ENCODE results near the gene GGTLC1. TPM values are rescaled to one million over a fixed set of nuclear protein-coding genes. Genes with fewer than 3 reads are reported as not detected.

Gene GGTLC1

GRCh38 chr20:23955896-23956295 is 32.7 kb downstream of the GGTLC1 start:
- H3K9ac ChIP-seq (ENCODE audit: low read depth, low read length) = no peak overlapping the region
- H3K4me3 ChIP-seq (ENCODE audit: low read length) = no peak overlapping the region
- H3K9me3 ChIP-seq (replicated peaks; ENCODE audit: low read length) = no peaks in the 10 kb centered on the region
- H3K36me3 ChIP-seq (ENCODE audit: insufficient read depth, low read length) = no peaks in the 10 kb centered on the region
- H3K4me2 ChIP-seq (ENCODE audit: low read length) = no peak overlapping the region
- no peaks in the 10 kb centered on the region for H3K27me3 ChIP-seq (ENCODE audit: control insufficient read depth, insufficient read depth, low read length)
- H3K4me1 ChIP-seq (ENCODE audit: control insufficient read depth, insufficient read depth, low read length) = no peaks in the 10 kb centered on the region

- H3K36me3 ChIP-seq (ENCODE audit: insufficient read depth, low read length) = no peaks in the 10 kb centered on the region
- no peaks in the 10 kb centered on the region for H3K27me3 ChIP-seq (ENCODE audit: control insufficient read depth, insufficient read depth, low read length)
- H3K4me1 ChIP-seq (ENCODE audit: control insufficient read depth, insufficient read depth, low read length) = no peaks in the 10 kb centered on the region
- H3K9me3 ChIP-seq (replicated peaks; ENCODE audit: low read length) = no peaks in the 10 kb centered on the region
- H3K4me3 ChIP-seq (ENCODE audit: low read length) = no peak overlapping the region
- H3K4me2 ChIP-seq (ENCODE audit: low read length) = no peak overlapping the region
- no peak overlapping the region for H3K9ac ChIP-seq (ENCODE audit: low read depth, low read length)
Measured at GRCh38 chr20:23954008-23954745, 34.4 kb downstream of the GGTLC1 start.

- H3K9ac ChIP-seq (ENCODE audit: low read depth, low read length) = no peak overlapping the region
- H3K4me3 ChIP-seq (ENCODE audit: low read length) = no peak overlapping the region
- H3K36me3 ChIP-seq (ENCODE audit: insufficient read depth, low read length) = no peaks in the 10 kb centered on the region
- no peak overlapping the region for H3K4me2 ChIP-seq (ENCODE audit: low read length)
- H3K9me3 ChIP-seq (replicated peaks; ENCODE audit: low read length) = no peaks in the 10 kb centered on the region
- no peaks in the 10 kb centered on the region for H3K4me1 ChIP-seq (ENCODE audit: control insufficient read depth, insufficient read depth, low read length)
- H3K27me3 ChIP-seq (ENCODE audit: control insufficient read depth, insufficient read depth, low read length) = no peaks in the 10 kb centered on the region
Measured at GRCh38 chr20:23946206-23946605, 42.4 kb downstream of the GGTLC1 start.

GRCh38 chr20:23943304-23943703 is 45.3 kb downstream of the GGTLC1 start:
- Histone ChIP-seq H3K9ac (ENCODE audit: low read depth, low read length) (no peak overlapping the region), H3K4me2 (ENCODE audit: low read length) (no peak overlapping the region), H3K36me3 (ENCODE audit: insufficient read depth, low read length) (no peaks in the 10 kb centered on the region), H3K4me3 (ENCODE audit: low read length) (no peak overlapping the region), H3K9me3 (replicated peaks; ENCODE audit: low read length) (no peaks in the 10 kb centered on the region), H3K4me1 (ENCODE audit: control insufficient read depth, insufficient read depth, low read length) (no peaks in the 10 kb centered on the region), H3K27me3 (ENCODE audit: control insufficient read depth, insufficient read depth, low read length) (no peaks in the 10 kb centered on the region)

GRCh38 chr20:23939641-23940040 is 48.9 kb downstream of the GGTLC1 start:
- Histone ChIP-seq H3K4me1 (ENCODE audit: control insufficient read depth, insufficient read depth, low read length) (no peaks in the 10 kb centered on the region), H3K4me3 (ENCODE audit: low read length) (no peak overlapping the region), H3K9ac (ENCODE audit: low read depth, low read length) (no peak overlapping the region), H3K4me2 (ENCODE audit: low read length) (no peak overlapping the region), H3K27me3 (ENCODE audit: control insufficient read depth, insufficient read depth, low read length) (no peaks in the 10 kb centered on the region), H3K9me3 (replicated peaks; ENCODE audit: low read length) (no peaks in the 10 kb centered on the region), H3K36me3 (ENCODE audit: insufficient read depth, low read length) (no peaks in the 10 kb centered on the region)

- H3K4me1 ChIP-seq (ENCODE audit: control insufficient read depth, insufficient read depth, low read length) = no peaks in the 10 kb centered on the region
- H3K9me3 ChIP-seq (replicated peaks; ENCODE audit: low read length) = no peaks in the 10 kb centered on the region
- H3K36me3 ChIP-seq (ENCODE audit: insufficient read depth, low read length) = no peaks in the 10 kb centered on the region
- H3K9ac ChIP-seq (ENCODE audit: low read depth, low read length) = no peak overlapping the region
- H3K4me3 ChIP-seq (ENCODE audit: low read length) = no peak overlapping the region
- no peak overlapping the region for H3K4me2 ChIP-seq (ENCODE audit: low read length)
- H3K27me3 ChIP-seq (ENCODE audit: control insufficient read depth, insufficient read depth, low read length) = no peaks in the 10 kb centered on the region
Measured at GRCh38 chr20:23939063-23939462, 49.5 kb downstream of the GGTLC1 start.

GRCh38 chr20:23938118-23938438 is 50.5 kb downstream of the GGTLC1 start:
- H3K9ac ChIP-seq (ENCODE audit: low read depth, low read length) = no peak overlapping the region
- no peak overlapping the region for H3K4me2 ChIP-seq (ENCODE audit: low read length)
- H3K27me3 ChIP-seq (ENCODE audit: control insufficient read depth, insufficient read depth, low read length) = no peaks in the 10 kb centered on the region
- no peaks in the 10 kb centered on the region for H3K36me3 ChIP-seq (ENCODE audit: insufficient read depth, low read length)
- no peaks in the 10 kb centered on the region for H3K4me1 ChIP-seq (ENCODE audit: control insufficient read depth, insufficient read depth, low read length)
- H3K4me3 ChIP-seq (ENCODE audit: low read length) = no peak overlapping the region
- H3K9me3 ChIP-seq (replicated peaks; ENCODE audit: low read length) = no peaks in the 10 kb centered on the region

GRCh38 chr20:23937303-23938117 is 51.1 kb downstream of the GGTLC1 start:
- no peaks in the 10 kb centered on the region for H3K36me3 ChIP-seq (ENCODE audit: insufficient read depth, low read length)
- H3K9ac ChIP-seq (ENCODE audit: low read depth, low read length) = no peak overlapping the region
- H3K4me2 ChIP-seq (ENCODE audit: low read length) = no peak overlapping the region
- no peaks in the 10 kb centered on the region for H3K4me1 ChIP-seq (ENCODE audit: control insufficient read depth, insufficient read depth, low read length)
- no peaks in the 10 kb centered on the region for H3K27me3 ChIP-seq (ENCODE audit: control insufficient read depth, insufficient read depth, low read length)
- H3K4me3 ChIP-seq (ENCODE audit: low read length) = no peak overlapping the region
- H3K9me3 ChIP-seq (replicated peaks; ENCODE audit: low read length) = no peaks in the 10 kb centered on the region

Small RNA genes within 50 kb of the gene (small RNA-seq; reads per million reads assigned to genes)
- not detected for gene AL133466.1

Measured in skeletal muscle satellite cell (primary cell).